ENCODE measurements around the gene PARP9.

- TF ChIP-seq CTCF (IDR thresholded peaks at IDR 0.05): no peak
- no peak for TF ChIP-seq EZH2 (IDR thresholded peaks at IDR 0.05; ENCODE audit: borderline replicate concordance, insufficient read depth, low read depth, low read length, poor library complexity, severe bottlenecking)
Measured at GRCh38 chr3:122512284-122512683, 51.8 kb downstream of the PARP9 start.

All from B cell (primary cell).